ENCODE measurements around the gene GLYATL2.

Gene GLYATL2

GRCh38 chr11:58837707-58838388 lies 6.7 kb downstream of the GLYATL2 start:
- H3K36me3 ChIP-seq (ENCODE audit: insufficient read depth, low read length) = no peaks in the 10 kb centered on the region
- H3K4me1 ChIP-seq (ENCODE audit: insufficient read depth, low read length) = no peaks in the 10 kb centered on the region
- H3K9me3 ChIP-seq (ENCODE audit: low read length) = no peaks in the 10 kb centered on the region
- no peaks in the 10 kb centered on the region for H3K27me3 ChIP-seq (ENCODE audit: insufficient read depth, low read length)
- no peak overlapping the region for H3K4me3 ChIP-seq (ENCODE audit: low read length)
- H2AFZ ChIP-seq (ENCODE audit: low read depth, low read length) = no peak overlapping the region

GRCh38 chr11:58832056-58832645 lies 12.4 kb downstream of the GLYATL2 start:
- no peaks in the 10 kb centered on the region for H3K27me3 ChIP-seq (ENCODE audit: insufficient read depth, low read length)
- no peaks in the 10 kb centered on the region for H3K36me3 ChIP-seq (ENCODE audit: insufficient read depth, low read length)
- no peaks in the 10 kb centered on the region for H3K9me3 ChIP-seq (ENCODE audit: low read length)

GRCh38 chr11:58830673-58831301 lies 13.7 kb downstream of the GLYATL2 start:
- no peaks in the 10 kb centered on the region for H3K4me1 ChIP-seq (ENCODE audit: insufficient read depth, low read length)
- no peaks in the 10 kb centered on the region for H3K36me3 ChIP-seq (ENCODE audit: insufficient read depth, low read length)
- no peaks in the 10 kb centered on the region for H3K9me3 ChIP-seq (ENCODE audit: low read length)
- H2AFZ ChIP-seq (ENCODE audit: low read depth, low read length) = no peak overlapping the region
- H3K27me3 ChIP-seq (ENCODE audit: insufficient read depth, low read length) = no peaks in the 10 kb centered on the region
- H3K4me3 ChIP-seq (ENCODE audit: low read length) = no peak overlapping the region

More at GRCh38 chr11:58832056-58832645, 12.4 kb downstream of the GLYATL2 start:
- no peak overlapping the region for H3K4me3 ChIP-seq (ENCODE audit: low read length)
- no peak overlapping the region for H2AFZ ChIP-seq (ENCODE audit: low read depth, low read length)
- H3K4me1 ChIP-seq (ENCODE audit: insufficient read depth, low read length) = no peaks in the 10 kb centered on the region

GRCh38 chr11:58829786-58830185 lies 14.7 kb downstream of the GLYATL2 start:
- Histone ChIP-seq H2AFZ (ENCODE audit: low read depth, low read length) (no peak overlapping the region), H3K36me3 (ENCODE audit: insufficient read depth, low read length) (no peaks in the 10 kb centered on the region), H3K27me3 (ENCODE audit: insufficient read depth, low read length) (no peaks in the 10 kb centered on the region), H3K4me3 (ENCODE audit: low read length) (no peak overlapping the region), H3K9me3 (ENCODE audit: low read length) (no peaks in the 10 kb centered on the region), H3K4me1 (ENCODE audit: insufficient read depth, low read length) (no peaks in the 10 kb centered on the region)

- Histone ChIP-seq H3K9me3 (ENCODE audit: low read length) (no peaks in the 10 kb centered on the region), H2AFZ (ENCODE audit: low read depth, low read length) (no peak overlapping the region)
Measured at GRCh38 chr11:58813693-58814092, 30.8 kb downstream of the GLYATL2 start.

GRCh38 chr11:58811499-58811898 lies 33.0 kb downstream of the GLYATL2 start:
- Histone ChIP-seq H3K9me3 (ENCODE audit: low read length) (no peaks in the 10 kb centered on the region), H3K36me3 (ENCODE audit: insufficient read depth, low read length) (no peaks in the 10 kb centered on the region)

More at GRCh38 chr11:58813693-58814092, 30.8 kb downstream of the GLYATL2 start:
- Histone ChIP-seq H3K4me1 (ENCODE audit: insufficient read depth, low read length) (no peaks in the 10 kb centered on the region), H3K27me3 (ENCODE audit: insufficient read depth, low read length) (no peaks in the 10 kb centered on the region), H3K36me3 (ENCODE audit: insufficient read depth, low read length) (no peaks in the 10 kb centered on the region), H3K4me3 (ENCODE audit: low read length) (no peak overlapping the region)

GRCh38 chr11:58807343-58807742 lies 37.2 kb downstream of the GLYATL2 start:
- no peaks in the 10 kb centered on the region for H3K27me3 ChIP-seq (ENCODE audit: insufficient read depth, low read length)
- H3K4me3 ChIP-seq (ENCODE audit: low read length) = no peak overlapping the region
- no peaks in the 10 kb centered on the region for H3K9me3 ChIP-seq (ENCODE audit: low read length)
- H2AFZ ChIP-seq (ENCODE audit: low read depth, low read length) = no peak overlapping the region
- no peaks in the 10 kb centered on the region for H3K4me1 ChIP-seq (ENCODE audit: insufficient read depth, low read length)
- H3K36me3 ChIP-seq (ENCODE audit: insufficient read depth, low read length) = no peaks in the 10 kb centered on the region

More at GRCh38 chr11:58811499-58811898, 33.0 kb downstream of the GLYATL2 start:
- Histone ChIP-seq H2AFZ (ENCODE audit: low read depth, low read length) (no peak overlapping the region), H3K27me3 (ENCODE audit: insufficient read depth, low read length) (no peaks in the 10 kb centered on the region), H3K4me3 (ENCODE audit: low read length) (no peak overlapping the region), H3K4me1 (ENCODE audit: insufficient read depth, low read length) (no peaks in the 10 kb centered on the region)

GRCh38 chr11:58805065-58805464 lies 39.4 kb downstream of the GLYATL2 start:
- Histone ChIP-seq H3K4me3 (ENCODE audit: low read length) (no peak overlapping the region), H3K36me3 (ENCODE audit: insufficient read depth, low read length) (no peaks in the 10 kb centered on the region), H3K27me3 (ENCODE audit: insufficient read depth, low read length) (no peaks in the 10 kb centered on the region), H3K9me3 (ENCODE audit: low read length) (no peaks in the 10 kb centered on the region), H2AFZ (ENCODE audit: low read depth, low read length) (no peak overlapping the region), H3K4me1 (ENCODE audit: insufficient read depth, low read length) (no peaks in the 10 kb centered on the region)

- Histone ChIP-seq H3K27me3 (ENCODE audit: insufficient read depth, low read length) (no peaks in the 10 kb centered on the region), H3K4me1 (ENCODE audit: insufficient read depth, low read length) (no peaks in the 10 kb centered on the region), H3K36me3 (ENCODE audit: insufficient read depth, low read length) (no peaks in the 10 kb centered on the region), H3K4me3 (ENCODE audit: low read length) (no peak overlapping the region), H2AFZ (ENCODE audit: low read depth, low read length) (no peak overlapping the region), H3K9me3 (ENCODE audit: low read length) (no peaks in the 10 kb centered on the region)
Measured at GRCh38 chr11:58801974-58802545, 42.4 kb downstream of the GLYATL2 start.

GRCh38 chr11:58801302-58801701 lies 43.2 kb downstream of the GLYATL2 start:
- no peaks in the 10 kb centered on the region for H3K9me3 ChIP-seq (ENCODE audit: low read length)
- no peaks in the 10 kb centered on the region for H3K36me3 ChIP-seq (ENCODE audit: insufficient read depth, low read length)
- no peaks in the 10 kb centered on the region for H3K27me3 ChIP-seq (ENCODE audit: insufficient read depth, low read length)
- no peaks in the 10 kb centered on the region for H3K4me1 ChIP-seq (ENCODE audit: insufficient read depth, low read length)
- no peak overlapping the region for H3K4me3 ChIP-seq (ENCODE audit: low read length)
- H2AFZ ChIP-seq (ENCODE audit: low read depth, low read length) = no peak overlapping the region

GRCh38 chr11:58796333-58796732 lies 48.2 kb downstream of the GLYATL2 start:
- Histone ChIP-seq H3K4me3 (ENCODE audit: low read length) (no peak overlapping the region), H3K4me1 (ENCODE audit: insufficient read depth, low read length) (no peaks in the 10 kb centered on the region), H3K36me3 (ENCODE audit: insufficient read depth, low read length) (no peaks in the 10 kb centered on the region), H2AFZ (ENCODE audit: low read depth, low read length) (no peak overlapping the region), H3K9me3 (ENCODE audit: low read length) (no peaks in the 10 kb centered on the region), H3K27me3 (ENCODE audit: insufficient read depth, low read length) (no peaks in the 10 kb centered on the region)

- H3K4me1 ChIP-seq (ENCODE audit: insufficient read depth, low read length) = no peaks in the 10 kb centered on the region
- H3K27me3 ChIP-seq (ENCODE audit: insufficient read depth, low read length) = no peaks in the 10 kb centered on the region
- no peak overlapping the region for H2AFZ ChIP-seq (ENCODE audit: low read depth, low read length)
Measured at GRCh38 chr11:58788355-58789023, 56.0 kb downstream of the GLYATL2 start.

GRCh38 chr11:58787903-58788302 lies 56.6 kb downstream of the GLYATL2 start:
- H3K36me3 ChIP-seq (ENCODE audit: insufficient read depth, low read length) = no peaks in the 10 kb centered on the region
- H3K27me3 ChIP-seq (ENCODE audit: insufficient read depth, low read length) = no peaks in the 10 kb centered on the region
- no peaks in the 10 kb centered on the region for H3K4me1 ChIP-seq (ENCODE audit: insufficient read depth, low read length)
- H3K9me3 ChIP-seq (ENCODE audit: low read length) = no peaks in the 10 kb centered on the region
- no peak overlapping the region for H2AFZ ChIP-seq (ENCODE audit: low read depth, low read length)
- H3K4me3 ChIP-seq (ENCODE audit: low read length) = no peak overlapping the region

More at GRCh38 chr11:58788355-58789023, 56.0 kb downstream of the GLYATL2 start:
- Histone ChIP-seq H3K4me3 (ENCODE audit: low read length) (no peak overlapping the region), H3K9me3 (ENCODE audit: low read length) (no peaks in the 10 kb centered on the region), H3K36me3 (ENCODE audit: insufficient read depth, low read length) (no peaks in the 10 kb centered on the region)
